SH-SY5Y (cell line): ENCODE results near the gene CACNA2D4.

ENCODE experiments used
- GATA2 ChIP-seq: IDR thresholded peaks from 2 replicates; pipeline ENCODE4 v1.6.1; 2011; ENCODE audit warnings: mild to moderate bottlenecking, low read depth, low read length
- GATA3 ChIP-seq: IDR thresholded peaks from 2 replicates; pipeline ENCODE4 v1.6.1; 2011; ENCODE audit warnings: low read depth, mild to moderate bottlenecking, low read length, moderate library complexity

DNA sequence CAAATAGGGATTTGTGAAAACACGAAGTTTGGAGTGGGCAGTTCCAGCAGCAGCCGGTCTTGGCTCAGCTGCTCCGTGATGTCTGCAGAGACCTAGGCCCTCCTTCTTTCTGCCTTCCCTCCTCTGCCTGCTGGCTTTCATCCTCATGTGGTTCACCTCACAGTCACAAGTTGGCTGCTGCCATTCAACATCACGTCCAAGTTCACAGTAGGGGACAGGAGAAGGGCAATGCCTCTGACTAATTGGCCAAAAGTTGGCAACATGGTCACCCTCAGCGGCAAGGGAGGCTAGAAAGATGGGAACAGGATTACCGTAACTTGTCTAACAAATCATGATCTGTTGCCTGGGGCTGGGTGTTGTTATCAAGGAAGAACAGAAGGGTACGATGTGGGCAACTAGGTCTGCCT lies 7.8 kb upstream of the CACNA2D4 start:
- TF ChIP-seq GATA2, result no peak
- no peak for TF ChIP-seq GATA3
